Activated CD8-positive, alpha-beta memory T cell treated with anti-CD3 and anti-CD28 coated beads, Interleukin-2, amount 10 ng/mL, durations not matched to agents 7 days and 5 days (primary cell): ENCODE data around the gene CACNA2D3. TPM values are rescaled to one million over a fixed set of nuclear protein-coding genes. Genes with fewer than 3 reads are reported as not detected.
"Not testable (repeated sequence)": the region's sequence is repeated elsewhere in the genome, so short reads cannot be mapped to it uniquely, and the experiment has no call there.

Experiments used
- ATAC-seq: fragments of 150-1000 bp; cut with Tn5 transposase; one replicate; pipeline ENCODE4 v1.10.0; 2021; ENCODE audit warnings: moderate library complexity
- CTCF ChIA-PET: fragments of 350-600 bp; sonication (Branson Sonifier 250); formaldehyde crosslinking; loops from one replicate; lab custom pipeline; 2021; ENCODE audit warnings: antibody characterized with exemption; lab: Charles Lee
- DNase-seq: peaks from one replicate; pipeline ENCODE4 v3.0.0-alpha.2; 2020
- H3K27ac Mint-ChIP-seq: one replicate; pipeline ENCODE4 v1.8.0; 2021; ENCODE audit warnings: mild to moderate bottlenecking, mixed read lengths
- H3K27me3 Mint-ChIP-seq: one replicate; pipeline ENCODE4 v1.8.0; 2021; ENCODE audit warnings: mixed read lengths
- H3K36me3 Mint-ChIP-seq: one replicate; pipeline ENCODE4 v1.8.0; 2021; ENCODE audit warnings: mild to moderate bottlenecking, mixed read lengths
- H3K4me1 Mint-ChIP-seq: one replicate; pipeline ENCODE4 v1.8.0; 2021; ENCODE audit warnings: mixed read lengths
- H3K4me3 Mint-ChIP-seq: one replicate; pipeline ENCODE4 v1.8.0; 2021; ENCODE audit warnings: mild to moderate bottlenecking, moderate library complexity, mixed read lengths
- H3K9me3 Mint-ChIP-seq: one replicate; pipeline ENCODE4 v1.8.0; 2022; ENCODE audit warnings: low read depth, mixed read lengths
- total RNA-seq, 2 experiments: library from RNA; stranded (reverse); gene quantifications; one replicate each; pipeline ENCODE4 v1.2.3, GENCODE V29; 2021

Gene CACNA2D3
- total RNA-seq, 2 experiments from 2014 or later = not detected

GRCh38 chr3:54960701-54961100, 838.3 kb downstream of the CACNA2D3 start:
- CTCF ChIA-PET = no interaction called here
- no peaks in the 10 kb centered on the region for H3K27me3 Mint-ChIP-seq
- no peak for ATAC-seq

GRCh38 chr3:54962200-54962599, 839.8 kb downstream of the CACNA2D3 start:
- Mint-ChIP-seq H3K36me3 (no peaks in the 10 kb centered on the region), H3K27me3 (no peaks in the 10 kb centered on the region), H3K4me3 (no peak overlapping the region), H3K9me3 (peaks cover 2% of the 10 kb centered on the region), H3K27ac (no peak overlapping the region), H3K4me1 (no peaks in the 10 kb centered on the region)
- CTCF ChIA-PET = no interaction called here
- no peak for DNase-seq
- no peak for ATAC-seq

More at GRCh38 chr3:54960701-54961100, 838.3 kb downstream of the CACNA2D3 start:
- DNase-seq = no peak
- Mint-ChIP-seq H3K4me3 (no peak overlapping the region), H3K4me1 (no peaks in the 10 kb centered on the region), H3K9me3 (peaks cover under 1% of the 10 kb centered on the region), H3K36me3 (no peaks in the 10 kb centered on the region), H3K27ac (no peak overlapping the region)

GRCh38 chr3:54963641-54964040, 841.3 kb downstream of the CACNA2D3 start:
- CTCF ChIA-PET = no interaction called here
- H3K36me3 Mint-ChIP-seq = no peaks in the 10 kb centered on the region
- DNase-seq (no peak), ATAC-seq (no peak)
- no peaks in the 10 kb centered on the region for H3K4me1 Mint-ChIP-seq
- H3K4me3 Mint-ChIP-seq = no peak overlapping the region
- H3K27me3 Mint-ChIP-seq = no peaks in the 10 kb centered on the region
- peaks cover 2% of the 10 kb centered on the region for H3K9me3 Mint-ChIP-seq
- no peak overlapping the region for H3K27ac Mint-ChIP-seq

GRCh38 chr3:54964081-54964480, 841.7 kb downstream of the CACNA2D3 start:
- Mint-ChIP-seq H3K27ac (no peak overlapping the region), H3K36me3 (no peaks in the 10 kb centered on the region), H3K27me3 (no peaks in the 10 kb centered on the region), H3K9me3 (peaks cover 2% of the 10 kb centered on the region), H3K4me1 (no peaks in the 10 kb centered on the region), H3K4me3 (no peak overlapping the region)
- CTCF ChIA-PET = interaction anchor here (0.9 kb wide), 1 partner anchor 321 kb away, joined by 3 read pairs; no protein-coding TSS in a partner anchor
- DNase-seq = no peak
- no peak for ATAC-seq

DNA sequence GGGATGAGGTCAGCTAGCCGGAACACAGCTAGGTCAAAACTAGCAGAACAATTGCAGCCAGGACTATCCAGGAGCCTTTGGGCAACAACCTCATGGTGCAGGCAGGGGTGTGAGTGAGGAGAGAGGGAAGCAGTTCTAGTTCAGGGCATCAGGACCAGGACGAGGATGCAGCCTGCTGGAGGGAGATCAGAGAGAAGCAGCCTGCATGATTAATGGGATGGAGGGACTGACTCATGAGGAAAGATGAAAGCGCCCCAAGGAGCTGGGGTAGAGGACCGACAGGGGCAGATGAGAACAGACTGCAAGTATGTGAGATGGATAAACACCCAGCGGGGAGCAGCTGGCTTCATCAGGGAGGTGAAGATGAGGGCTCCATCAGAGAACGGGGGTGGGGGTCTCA, 843.4 kb downstream of the CACNA2D3 start:
- CTCF ChIA-PET = no interaction called here
- no peaks in the 10 kb centered on the region for H3K4me1 Mint-ChIP-seq
- DNase-seq (no peak), ATAC-seq (no peak)
- no peak overlapping the region for H3K27ac Mint-ChIP-seq
- no peaks in the 10 kb centered on the region for H3K27me3 Mint-ChIP-seq
- peaks cover 2% of the 10 kb centered on the region for H3K9me3 Mint-ChIP-seq
- no peaks in the 10 kb centered on the region for H3K36me3 Mint-ChIP-seq
- no peak overlapping the region for H3K4me3 Mint-ChIP-seq

- Mint-ChIP-seq H3K27me3 (no peaks in the 10 kb centered on the region), H3K36me3 (no peaks in the 10 kb centered on the region), H3K4me1 (no peaks in the 10 kb centered on the region), H3K4me3 (no peak overlapping the region), H3K9me3 (peaks cover 2% of the 10 kb centered on the region), H3K27ac (no peak overlapping the region)
- DNase-seq = no peak
- ATAC-seq = no peak
- CTCF ChIA-PET = no interaction called here
Observed at GRCh38 chr3:54966979-54967378, 844.6 kb downstream of the CACNA2D3 start.

GRCh38 chr3:54967731-54968161, 845.4 kb downstream of the CACNA2D3 start:
- no peak overlapping the region for H3K4me3 Mint-ChIP-seq
- ATAC-seq = no peak
- CTCF ChIA-PET = no interaction called here
- DNase-seq = no peak
- no peaks in the 10 kb centered on the region for H3K27me3 Mint-ChIP-seq
- H3K4me1 Mint-ChIP-seq = no peaks in the 10 kb centered on the region
- no peaks in the 10 kb centered on the region for H3K36me3 Mint-ChIP-seq
- no peak overlapping the region for H3K27ac Mint-ChIP-seq
- peaks cover 2% of the 10 kb centered on the region for H3K9me3 Mint-ChIP-seq

DNA sequence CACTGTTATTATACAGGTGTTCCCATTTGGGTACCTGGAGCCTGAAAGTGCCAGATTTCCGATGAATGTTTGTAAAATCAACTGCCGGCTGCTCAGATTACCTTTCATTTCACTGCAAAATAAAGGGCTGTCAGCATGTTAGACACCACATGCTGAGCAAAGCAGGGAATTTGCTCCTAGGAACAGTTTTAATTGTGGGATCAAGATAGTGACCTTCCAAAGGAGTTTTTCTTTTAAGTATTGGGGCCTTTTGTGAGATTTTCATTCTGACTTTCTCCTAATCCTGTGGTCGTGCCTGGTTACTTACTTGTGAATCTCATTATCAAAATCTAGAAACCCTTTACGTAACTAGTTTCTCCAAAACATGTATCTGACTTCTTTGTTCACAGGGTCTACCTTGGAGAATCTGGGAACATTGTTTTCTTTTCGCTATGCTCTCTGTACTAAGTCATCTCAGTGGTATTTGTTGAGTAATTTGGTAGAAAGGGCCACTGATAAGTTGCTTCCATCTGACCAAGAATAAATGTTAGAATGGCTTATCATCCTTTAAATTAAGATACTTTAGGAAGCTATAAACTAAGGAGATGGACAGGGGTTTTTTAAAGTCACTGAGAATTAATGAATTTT, 846.3 kb downstream of the CACNA2D3 start:
- no peaks in the 10 kb centered on the region for H3K36me3 Mint-ChIP-seq
- no peak overlapping the region for H3K4me3 Mint-ChIP-seq
- H3K27me3 Mint-ChIP-seq = no peaks in the 10 kb centered on the region
- ATAC-seq (no peak), DNase-seq (no peak)
- no peak overlapping the region for H3K27ac Mint-ChIP-seq
- CTCF ChIA-PET = no interaction called here
- peaks cover 2% of the 10 kb centered on the region for H3K9me3 Mint-ChIP-seq
- H3K4me1 Mint-ChIP-seq = no peaks in the 10 kb centered on the region

GRCh38 chr3:54969652-54970051, 847.3 kb downstream of the CACNA2D3 start:
- H3K27ac Mint-ChIP-seq = no peak overlapping the region
- DNase-seq (no peak), ATAC-seq (no peak)
- CTCF ChIA-PET = no interaction called here
- H3K9me3 Mint-ChIP-seq = peaks cover 2% of the 10 kb centered on the region
- no peaks in the 10 kb centered on the region for H3K36me3 Mint-ChIP-seq
- no peak overlapping the region for H3K4me3 Mint-ChIP-seq
- H3K4me1 Mint-ChIP-seq = no peaks in the 10 kb centered on the region
- H3K27me3 Mint-ChIP-seq = no peaks in the 10 kb centered on the region

- H3K9me3 Mint-ChIP-seq = no peaks in the 10 kb centered on the region
- CTCF ChIA-PET = no interaction called here
- no peak overlapping the region for H3K27ac Mint-ChIP-seq
- no peak for ATAC-seq
- H3K27me3 Mint-ChIP-seq = no peaks in the 10 kb centered on the region
- no peak overlapping the region for H3K4me3 Mint-ChIP-seq
- no peaks in the 10 kb centered on the region for H3K4me1 Mint-ChIP-seq
- H3K36me3 Mint-ChIP-seq = no peaks in the 10 kb centered on the region
- DNase-seq = no peak
Observed at GRCh38 chr3:54970895-54971294, 848.5 kb downstream of the CACNA2D3 start.

DNA sequence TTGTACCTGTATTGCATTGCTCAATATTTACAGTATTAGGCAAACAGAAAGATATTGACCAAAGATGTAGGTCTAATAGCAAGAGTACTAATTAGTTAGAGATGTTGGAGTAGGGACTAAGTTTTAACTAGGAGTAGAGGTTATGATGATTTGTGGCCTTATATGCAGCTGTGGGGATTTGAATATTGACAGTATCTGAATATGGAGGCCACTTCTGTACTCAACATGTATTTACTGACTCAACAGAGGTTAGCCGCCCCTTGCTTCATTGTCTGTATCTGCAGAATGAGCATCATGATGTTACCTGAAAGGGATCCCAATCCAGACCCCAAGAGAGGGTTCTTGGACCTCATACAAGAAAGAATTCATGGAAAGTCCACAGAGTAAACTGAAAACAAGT, 855.1 kb downstream of the CACNA2D3 start:
- H3K27ac Mint-ChIP-seq = no peak overlapping the region
- no peak overlapping the region for H3K4me3 Mint-ChIP-seq
- CTCF ChIA-PET = no interaction called here

GRCh38 chr3:54977946-54978345, 855.6 kb downstream of the CACNA2D3 start:
- H3K27ac Mint-ChIP-seq, ATAC-seq, H3K27me3 Mint-ChIP-seq, H3K36me3 Mint-ChIP-seq, DNase-seq, CTCF ChIA-PET, H3K9me3 Mint-ChIP-seq, H3K4me3 Mint-ChIP-seq, H3K4me1 Mint-ChIP-seq: not testable (repeated sequence)

More for the DNA sequence above, 855.1 kb downstream of the CACNA2D3 start:
- DNase-seq (no peak), ATAC-seq (no peak)
- no peaks in the 10 kb centered on the region for H3K4me1 Mint-ChIP-seq
- H3K27me3 Mint-ChIP-seq = no peaks in the 10 kb centered on the region
- no peaks in the 10 kb centered on the region for H3K36me3 Mint-ChIP-seq
- no peaks in the 10 kb centered on the region for H3K9me3 Mint-ChIP-seq

DNA sequence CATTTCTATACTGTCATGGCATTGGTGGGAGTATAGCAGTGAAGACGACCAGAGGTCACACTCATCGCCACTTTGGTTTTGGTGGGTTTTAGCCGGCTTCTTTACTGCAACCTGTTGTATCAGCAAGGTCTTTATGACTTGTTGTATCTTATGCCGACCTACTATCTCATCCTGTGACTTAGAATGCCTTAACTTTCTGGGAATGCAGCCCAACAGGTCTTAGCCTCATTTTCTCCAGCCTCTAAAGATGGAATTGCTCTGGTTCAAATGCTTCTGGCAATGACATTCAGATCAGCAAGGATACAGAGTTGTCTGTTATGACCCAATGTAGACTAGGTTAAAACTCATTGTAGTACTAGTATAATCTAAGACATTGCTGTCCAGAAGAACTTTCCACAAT, 860.5 kb downstream of the CACNA2D3 start:
- Mint-ChIP-seq H3K4me1 (no peaks in the 10 kb centered on the region), H3K27me3 (no peaks in the 10 kb centered on the region), H3K36me3 (no peaks in the 10 kb centered on the region), H3K27ac (no peak overlapping the region), H3K4me3 (no peak overlapping the region), H3K9me3 (no peaks in the 10 kb centered on the region)
- no peak for DNase-seq
- no peak for ATAC-seq
- CTCF ChIA-PET = no interaction called here

- ATAC-seq (no peak), DNase-seq (no peak)
- H3K4me1 Mint-ChIP-seq = no peaks in the 10 kb centered on the region
- H3K27me3 Mint-ChIP-seq = no peaks in the 10 kb centered on the region
- CTCF ChIA-PET = no interaction called here
- no peak overlapping the region for H3K27ac Mint-ChIP-seq
- H3K9me3 Mint-ChIP-seq = no peaks in the 10 kb centered on the region
- H3K4me3 Mint-ChIP-seq = no peak overlapping the region
- H3K36me3 Mint-ChIP-seq = no peaks in the 10 kb centered on the region
Observed at GRCh38 chr3:54983266-54984099, 861.1 kb downstream of the CACNA2D3 start.
